C4-2B (cell line): ENCODE results near the gene ARID4A.

Experiments used
- H3K27ac ChIP-seq: fragments of 450-650 bp; 2 replicates; pipeline ENCODE4 v1.5.1; 2017
- CTCF ChIP-seq: fragments of 450-650 bp; conservative IDR thresholded peaks from 2 replicates; pipeline ENCODE4 v1.5.1; 2017; ENCODE audit warnings: mild to moderate bottlenecking
- ZFX ChIP-seq: fragments of 450-650 bp; IDR thresholded peaks from 2 replicates; pipeline ENCODE4 v1.6.1; 2017

Gene ARID4A

GRCh38 chr14:58281969-58282368 lies 16.4 kb upstream of the ARID4A start:
- no peak for TF ChIP-seq CTCF
- no peak for TF ChIP-seq ZFX
- no peak overlapping the region for H3K27ac ChIP-seq

DNA sequence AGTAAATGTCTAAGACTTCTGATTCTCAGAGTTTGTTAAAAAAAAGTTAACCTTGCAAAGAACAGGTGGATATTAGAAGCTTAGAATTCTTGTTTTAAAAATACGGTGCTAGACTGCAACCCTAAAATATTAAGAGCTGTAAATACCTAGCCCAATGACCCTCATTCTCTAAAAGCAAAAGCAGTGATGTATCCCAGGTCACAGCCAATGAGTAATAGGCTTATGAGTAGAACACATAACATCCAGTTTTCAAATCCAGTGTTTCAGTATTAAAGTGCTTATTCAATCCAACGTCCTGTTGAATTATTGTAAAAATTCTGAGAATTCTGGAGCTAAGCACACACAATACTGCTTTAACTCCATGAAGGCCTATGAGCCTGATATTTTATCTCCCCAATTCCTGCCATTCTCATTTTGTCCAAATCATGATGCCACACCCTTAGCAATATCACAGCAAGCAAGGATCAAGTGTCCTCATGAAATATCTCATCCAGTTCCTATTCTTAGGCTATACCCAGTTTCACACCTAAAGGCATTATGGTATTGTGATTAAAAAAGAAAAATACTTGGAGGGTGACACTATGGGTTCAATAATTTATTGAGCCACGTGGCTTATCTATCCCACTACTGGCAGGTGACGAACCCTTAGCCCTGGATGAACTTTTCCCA lies 15.3 kb upstream of the ARID4A start:
- no peak for TF ChIP-seq ZFX
- TF ChIP-seq CTCF = no peak
- H3K27ac ChIP-seq = no peak overlapping the region

- TF ChIP-seq ZFX = no peak
- no peak for TF ChIP-seq CTCF
- H3K27ac ChIP-seq = no peak overlapping the region
Measured at GRCh38 chr14:58283730-58284129, 14.6 kb upstream of the ARID4A start.

DNA sequence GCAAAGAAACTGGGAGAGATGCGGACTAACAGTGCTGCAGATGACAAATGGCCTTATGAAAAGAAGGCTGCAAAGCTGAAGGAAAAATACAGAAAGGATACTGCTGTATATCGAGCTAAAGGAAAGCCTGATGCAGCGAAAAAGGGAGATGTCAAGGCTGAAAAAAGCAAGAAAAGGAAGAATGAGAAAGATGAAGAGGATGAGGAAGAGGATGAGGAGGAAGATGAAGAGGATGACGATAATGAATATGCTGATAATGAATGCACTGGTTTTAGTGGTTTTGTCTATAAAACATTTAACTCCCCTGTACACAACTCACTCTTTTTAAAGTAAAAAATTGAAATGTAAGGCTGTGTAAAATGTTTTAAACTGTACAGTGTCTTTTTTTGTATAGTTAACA lies 13.2 kb upstream of the ARID4A start:
- TF ChIP-seq CTCF = no peak
- no peak for TF ChIP-seq ZFX
- no peak overlapping the region for H3K27ac ChIP-seq

DNA sequence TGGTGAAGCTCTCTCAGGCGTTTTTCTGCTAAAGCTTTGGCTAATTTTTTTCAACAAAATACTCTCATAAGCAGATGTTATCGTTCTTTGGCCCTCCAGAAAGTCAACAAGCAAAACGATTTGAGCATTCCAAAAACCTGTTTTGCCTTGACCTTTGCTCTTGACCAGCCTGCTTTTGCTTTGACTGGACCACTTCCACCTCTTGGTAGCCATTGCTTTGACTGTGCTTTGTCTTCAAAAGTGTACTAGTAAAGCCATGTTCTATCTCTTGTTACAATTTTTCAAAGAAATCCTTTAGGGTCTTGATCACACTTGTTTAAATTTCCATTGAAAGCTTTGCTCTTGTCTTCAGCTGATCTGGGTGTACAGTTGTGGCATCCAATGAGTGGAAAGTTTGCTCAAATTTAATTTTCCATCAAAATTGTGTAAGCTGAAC lies 10.7 kb upstream of the ARID4A start:
- no peak overlapping the region for H3K27ac ChIP-seq
- no peak for TF ChIP-seq CTCF
- no peak for TF ChIP-seq ZFX

GRCh38 chr14:58288106-58288792 lies 10.1 kb upstream of the ARID4A start:
- no peak overlapping the region for H3K27ac ChIP-seq
- TF ChIP-seq ZFX = no peak
- no peak for TF ChIP-seq CTCF

GRCh38 chr14:58291646-58292045 lies 6.7 kb upstream of the ARID4A start:
- no peak for TF ChIP-seq ZFX
- no peak for TF ChIP-seq CTCF
- H3K27ac ChIP-seq = no peak overlapping the region
